A549 (cell line): Measurements from ENCODE around the gene DNMT3B. TPM values are rescaled to one million over a fixed set of nuclear protein-coding genes. Genes with fewer than 3 reads are reported as not detected.

Experiments used
- ATAC-seq, 2 experiments: fragments of 200-7000 bp in 1 of 2; fragments of >200 bp in 1 of 2; cut with Nextera tagmentation in 1 of 2; cut with Tn5 transposase in 1 of 2; 3 replicates each; pipeline versions ENCODE4 v1.8.0 to v1.9.1; 2018 to 2020; ENCODE audit warnings: mild to moderate bottlenecking in 1 of 2, moderate library complexity in 1 of 2
- CTCF ChIA-PET: fragments of 300-600 bp; sonication (Branson Sonifier 250); formaldehyde crosslinking; extraction: SDS; loops from one replicate; lab custom pipeline; 2021; ENCODE audit warnings: antibody characterized with exemption, inconsistent platforms; lab: Yijun Ruan, JAX
- POLR2A ChIA-PET: fragments of 350-600 bp; formaldehyde crosslinking; extraction: SDS; loops from one replicate; lab custom pipeline; 2021; ENCODE audit warnings: antibody characterized with exemption, inconsistent platforms; lab: Yijun Ruan, JAX
- DNase-seq, 2 experiments: peaks; one replicate each; pipeline versions ENCODE4 v3.0.0 to v3.0.0-alpha.2; 2011 to 2016; ENCODE audit warnings: low read depth in 1 of 2, low spot score in 1 of 2
- FAIRE-seq: peaks from 2 replicates; lab custom pipeline; 2011; peaks lifted over from hg19 to GRCh38; lab: Jason Lieb, UNC
- H3K27ac ChIP-seq, 2 experiments: fragments of >200 bp; sonication (Bioruptor Twin); formaldehyde crosslinking; 3 replicates each; pipeline ENCODE4 v1.5.1; 2016 to 2017
- H3K4me1 ChIP-seq: fragments of >200 bp; sonication (Bioruptor Twin); formaldehyde crosslinking; 3 replicates; pipeline ENCODE4 v1.6.1; 2016
- H3K4me2 ChIP-seq: fragments of >200 bp; sonication (Bioruptor Twin); formaldehyde crosslinking; 3 replicates; pipeline ENCODE4 v1.6.1; 2016
- H3K4me3 ChIP-seq: fragments of >200 bp; sonication (Bioruptor Twin); formaldehyde crosslinking; 3 replicates; pipeline ENCODE4 v1.5.1; 2016
- H3K9me3 ChIP-seq: fragments of >200 bp; sonication (Bioruptor Twin); formaldehyde crosslinking; 3 replicates; pipeline ENCODE4 v1.6.1; 2016
- BHLHE40 ChIP-seq: IDR thresholded peaks from 2 replicates; pipeline ENCODE4 v1.6.1; 2012; ENCODE audit warnings: low read depth, low read length, inconsistent platforms
- CEBPB ChIP-seq, 2 experiments: fragments of >200 bp in 1 of 2; sonication (Bioruptor Twin) in 1 of 2; formaldehyde crosslinking in 1 of 2; IDR thresholded peaks; 2 replicates each; pipeline ENCODE4 v1.6.1; 2012 to 2016
- CHD4 ChIP-seq: fragments of 200-600 bp; sonication (generic); IDR thresholded peaks from 2 replicates; pipeline ENCODE4 v1.6.1; 2016; ENCODE audit warnings: antibody characterized with exemption, mild to moderate bottlenecking, borderline replicate concordance
- ELK1 ChIP-seq: fragments of 150-350 bp; IDR thresholded peaks from 2 replicates; pipeline ENCODE4 v1.6.1; 2014; ENCODE audit warnings: low read depth, mild to moderate bottlenecking, low read length
- FOXS1 ChIP-seq: fragments of 250-450 bp; sonication (Bioruptor Pico); IDR thresholded peaks from 2 replicates; pipeline ENCODE4 v1.5.0; 2020; ENCODE audit warnings: mild to moderate bottlenecking, moderate library complexity
- HOXA7 ChIP-seq: fragments of 250-450 bp; sonication (Bioruptor Pico); IDR thresholded peaks from 2 replicates; pipeline ENCODE4 v1.5.0; 2020; ENCODE audit warnings: mild to moderate bottlenecking, moderate library complexity
- KDM1A ChIP-seq: fragments of 200-600 bp; sonication (generic); IDR thresholded peaks from 2 replicates; pipeline ENCODE4 v1.6.1; 2016; ENCODE audit warnings: low read depth, mild to moderate bottlenecking
- KDM5A ChIP-seq: fragments of 200-600 bp; sonication (generic); IDR thresholded peaks from 2 replicates; pipeline ENCODE4 v1.6.1; 2016; ENCODE audit warnings: antibody characterized with exemption, mild to moderate bottlenecking
- MAZ ChIP-seq: fragments of 150-350 bp; IDR thresholded peaks from 2 replicates; pipeline ENCODE4 v1.6.1; 2014; ENCODE audit warnings: antibody characterized with exemption, low read depth, low read length, borderline replicate concordance
- MYC ChIP-seq: IDR thresholded peaks from 2 replicates; pipeline ENCODE4 v1.6.1; 2012; ENCODE audit warnings: mild to moderate bottlenecking, inconsistent platforms, low read length, improper control_type of control experiment, borderline replicate concordance
- PBX3 ChIP-seq: IDR thresholded peaks from 2 replicates; pipeline ENCODE4 v1.6.1; 2012
- PHF8 ChIP-seq: fragments of 200-600 bp; sonication (generic); IDR thresholded peaks from 2 replicates; pipeline ENCODE4 v1.6.1; 2016; ENCODE audit warnings: low read depth, mild to moderate bottlenecking, antibody characterized with exemption, moderate library complexity, borderline replicate concordance
- POLR2A ChIP-seq: IDR thresholded peaks from 2 replicates; pipeline ENCODE4 v1.6.1; 2012; ENCODE audit warnings: mild to moderate bottlenecking, low read length
- RAD21 ChIP-seq, 2 experiments: fragments of >200 bp in 1 of 2; sonication (Bioruptor Twin) in 1 of 2; formaldehyde crosslinking in 1 of 2; IDR thresholded peaks in 1 of 2; conservative IDR thresholded peaks in 1 of 2; 2 replicates in 1 of 2; 3 replicates in 1 of 2; pipeline ENCODE4 v1.6.1; 2012 to 2018; ENCODE audit warnings: inconsistent platforms in 1 of 2
- RARB ChIP-seq: fragments of 250-450 bp; sonication (Bioruptor Pico); IDR thresholded peaks from 2 replicates; pipeline ENCODE4 v1.8.0; 2021; ENCODE audit warnings: mild to moderate bottlenecking, moderate library complexity
- RCOR1 ChIP-seq: fragments of 150-350 bp; IDR thresholded peaks from 2 replicates; pipeline ENCODE4 v1.6.1; 2014; ENCODE audit warnings: antibody characterized with exemption, low read length, low read depth
- RFX5 ChIP-seq: fragments of 450-650 bp; IDR thresholded peaks from 2 replicates; pipeline ENCODE4 v1.7.1; 2014; ENCODE audit warnings: antibody characterized with exemption, mild to moderate bottlenecking, moderate library complexity
- SMC3 ChIP-seq: fragments of >200 bp; sonication (Bioruptor Twin); formaldehyde crosslinking; IDR thresholded peaks from 3 replicates; pipeline ENCODE4 v1.6.1; 2018; ENCODE audit warnings: inconsistent platforms
- TP53 ChIP-seq: fragments of 250-450 bp; sonication (Bioruptor Pico); IDR thresholded peaks from 2 replicates; pipeline ENCODE4 v1.5.0; 2021; ENCODE audit warnings: mild to moderate bottlenecking, moderate library complexity
- USF2 ChIP-seq: fragments of 450-650 bp; IDR thresholded peaks from 2 replicates; pipeline ENCODE4 v1.6.1; 2014; ENCODE audit warnings: antibody characterized with exemption
- ZFP36 ChIP-seq: fragments of 450-650 bp; IDR thresholded peaks from 2 replicates; pipeline ENCODE4 v1.6.1; 2014; ENCODE audit warnings: borderline replicate concordance; ENCODE audit not compliant: partially characterized antibody
- ZNF302 ChIP-seq: fragments of 250-450 bp; sonication (Bioruptor Pico); IDR thresholded peaks from 2 replicates; pipeline ENCODE4 v1.9.0; 2021; ENCODE audit warnings: inconsistent platforms, mild to moderate bottlenecking, moderate library complexity
- ZSCAN20 ChIP-seq: fragments of 250-450 bp; sonication (Bioruptor Pico); IDR thresholded peaks from 2 replicates; pipeline ENCODE4 v1.8.0; 2022; ENCODE audit warnings: mild to moderate bottlenecking, moderate library complexity
- WGBS: methylation state at CpG from one replicate; pipeline ENCODE4 v1.1.6; 2017; ENCODE audit errors: missing lambda C conversion rate; 5-methylcytosine and 5-hydroxymethylcytosine counted together
- polyA plus RNA-seq, 4 experiments: library from polyadenylated mRNA; depleted of rRNA in 3 of 4; stranded (reverse); fragments of >200 nt; fragmentation: RNase III in 1 of 4; extraction: RNeasy Plus Mini Kit Qiagen cat#74134 plus additional on column Dnase treatment in 1 of 4; gene quantifications; 2 replicates in 3 of 4; 3 replicates in 1 of 4; pipeline ENCODE4 v1.2.3, GENCODE V29; 2011 to 2017

The DNMT3B gene
- polyA plus RNA-seq, 2 of the 4 experiments (the other 2 are of a cell fraction) = 5.2 to 11.3 TPM

GRCh38 chr20:32837157-32837556 lies 75.0 kb downstream of the DNMT3B start:
- DNase-seq (no peak), ATAC-seq (no peak), FAIRE-seq (no peak)
- H3K4me1 ChIP-seq = no peaks in the 10 kb centered on the region
- H3K4me3 ChIP-seq = no peak overlapping the region
- no peak overlapping the region for H3K4me2 ChIP-seq
- POLR2A ChIA-PET = interaction anchor here (1.1 kb wide), 1 partner anchor 9 kb away, joined by 3 read pairs; no protein-coding TSS in a partner anchor
- no peak for TF ChIP-seq KDM5A
- TF ChIP-seq RARB (CRISPR knock-in tag) = no peak
- TF ChIP-seq RCOR1 = no peak
- TF ChIP-seq BHLHE40 = no peak
- no peak for TF ChIP-seq FOXS1 (CRISPR knock-in tag)
- no peak for TF ChIP-seq ZNF302 (CRISPR knock-in tag)
- TF ChIP-seq MYC = no peak
- no peak for TF ChIP-seq RAD21 (conservative IDR thresholded peaks at IDR 0.05 in 1 of 2, IDR thresholded peaks at IDR 0.05 in 1 of 2)
- no peak for TF ChIP-seq USF2
- no peak for TF ChIP-seq HOXA7 (CRISPR knock-in tag)
- TF ChIP-seq PBX3 = no peak
- no peak for TF ChIP-seq ELK1
- no peak for TF ChIP-seq POLR2A
- no peak for TF ChIP-seq KDM1A
- TF ChIP-seq CHD4 = no peak
- TF ChIP-seq MAZ = no peak
- WGBS = 88% methylated on average over 1 of the region's 1 CpG
- H3K27ac ChIP-seq = no peak overlapping the region
- CTCF ChIA-PET = interaction anchor here (1.5 kb wide), 1 partner anchor 47 kb away, joined by 7 read pairs; no protein-coding TSS in a partner anchor
- no peaks in the 10 kb centered on the region for H3K9me3 ChIP-seq

GRCh38 chr20:32839227-32839981 lies 77.2 kb downstream of the DNMT3B start:
- ChIA-PET CTCF (interaction anchor here (0.5 to 0.6 kb wide), 2 partner anchors 41 to 188 kb away, joined by 3 read pairs; no protein-coding TSS in a partner anchor), POLR2A (no interaction called here)
- no peaks in the 10 kb centered on the region for H3K4me1 ChIP-seq
- H3K27ac ChIP-seq = no peak overlapping the region
- WGBS = 90% methylated on average over 17 of the region's 17 CpGs
- H3K9me3 ChIP-seq = no peaks in the 10 kb centered on the region
- no peak for DNase-seq
- H3K4me3 ChIP-seq = no peak overlapping the region
- H3K4me2 ChIP-seq = no peak overlapping the region
- no peak for ATAC-seq
- FAIRE-seq = no peak
- no peak for TF ChIP-seq CEBPB (IDR thresholded peaks at IDR 0.05)
- TF ChIP-seq PBX3 = no peak
- no peak for TF ChIP-seq RFX5
- TF ChIP-seq MYC = no peak
- TF ChIP-seq TP53 = no peak
- no peak for TF ChIP-seq SMC3
- TF ChIP-seq ZFP36 = no peak
- TF ChIP-seq ZSCAN20 = no peak
- TF ChIP-seq PHF8 = no peak
